Activated T-cell treated with anti-CD3 and anti-CD28 coated beads, Interleukin-2, amount 50 U/mL, for 48 hours (primary cell): Measurements from ENCODE around the gene PNLDC1.

Source experiments
- DNase-seq, 2 experiments: peaks; one replicate each; pipeline ENCODE4 v3.0.0-alpha.2; 2020

PNLDC1 gene, protein sequence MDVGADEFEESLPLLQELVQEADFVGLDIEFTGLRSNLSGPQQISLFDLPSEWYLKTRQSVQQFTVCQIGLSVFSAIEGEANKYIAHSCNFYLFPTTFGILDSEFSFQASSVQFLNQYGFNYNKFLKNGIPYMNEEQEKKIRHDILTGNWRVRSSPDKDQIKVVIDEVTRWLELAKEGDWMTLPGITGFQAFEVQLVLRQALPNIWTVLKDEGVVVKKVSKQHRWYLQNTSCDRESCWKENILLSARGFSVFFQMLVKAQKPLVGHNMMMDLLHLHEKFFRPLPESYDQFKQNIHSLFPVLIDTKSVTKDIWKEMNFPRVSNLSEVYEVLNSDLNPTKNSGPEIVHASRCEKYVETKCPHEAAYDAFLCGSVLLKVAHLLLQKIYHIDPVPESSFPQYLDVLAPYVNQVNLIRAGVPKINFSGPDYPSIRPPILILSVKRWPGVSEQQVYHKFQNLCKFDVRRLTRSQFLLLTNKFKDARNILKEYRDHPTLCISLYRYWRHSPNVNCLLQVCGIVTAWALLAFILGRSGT

DNA sequence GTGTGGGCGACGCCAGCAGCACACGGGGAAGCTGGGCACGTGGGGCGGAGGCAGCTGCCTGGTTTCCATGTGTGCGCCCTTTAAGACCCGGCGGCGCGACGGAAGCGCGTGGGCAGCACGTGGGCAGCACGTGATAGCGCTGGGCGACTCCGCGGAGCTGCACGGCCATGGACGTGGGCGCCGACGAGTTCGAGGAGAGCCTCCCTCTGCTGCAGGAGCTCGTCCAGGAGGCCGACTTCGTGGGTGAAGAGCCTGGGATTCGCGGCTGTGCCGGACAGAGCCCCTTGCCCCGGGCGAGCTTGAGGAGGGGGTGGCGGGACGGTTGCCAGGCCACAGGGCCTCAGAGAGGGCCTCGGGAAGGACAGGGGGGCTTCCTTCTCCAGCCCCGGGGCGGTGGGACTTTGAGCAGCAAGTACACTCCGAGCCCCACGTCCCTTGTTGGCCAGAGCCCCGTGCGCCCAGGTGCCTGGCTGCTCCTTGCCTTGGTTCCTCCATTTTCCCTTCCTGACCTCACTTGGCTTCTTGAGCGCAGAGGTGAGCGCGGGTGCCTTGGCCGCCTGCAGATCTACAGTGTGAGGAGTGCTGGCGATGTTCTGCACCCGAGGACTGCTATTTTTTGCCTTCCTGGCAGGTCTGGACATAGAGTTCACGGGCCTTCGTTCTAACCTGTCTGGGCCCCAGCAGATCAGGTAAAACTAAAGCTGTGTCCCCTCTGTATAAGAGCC, at the start of gene PNLDC1:
TSS of gene PNLDC1 (plus strand) at position 136 of the 725 bp plus-strand sequence. CDS start at position 168, 32 bp downstream.
- DNase-seq: no peak

DNA sequence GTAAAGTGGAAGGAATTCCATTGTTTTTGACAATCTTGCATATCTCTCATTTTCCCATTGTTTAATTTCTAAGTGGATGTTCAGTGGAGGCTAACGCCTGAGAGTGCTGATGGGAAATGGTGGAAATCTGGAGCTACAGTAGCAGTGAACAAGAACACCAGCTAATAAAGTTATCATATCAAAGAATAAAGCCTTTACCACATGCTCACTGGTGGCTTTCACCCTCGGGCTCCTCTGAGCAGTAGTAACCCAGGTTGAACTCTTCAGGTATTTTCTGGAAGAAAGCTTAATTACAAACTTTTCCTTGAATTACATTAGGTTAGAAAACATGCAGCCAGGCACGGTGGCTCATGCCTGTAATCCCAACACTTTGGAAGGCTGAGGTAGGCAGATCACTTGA, 48.6 kb upstream of the PNLDC1 start:
- no peak for DNase-seq

DNA sequence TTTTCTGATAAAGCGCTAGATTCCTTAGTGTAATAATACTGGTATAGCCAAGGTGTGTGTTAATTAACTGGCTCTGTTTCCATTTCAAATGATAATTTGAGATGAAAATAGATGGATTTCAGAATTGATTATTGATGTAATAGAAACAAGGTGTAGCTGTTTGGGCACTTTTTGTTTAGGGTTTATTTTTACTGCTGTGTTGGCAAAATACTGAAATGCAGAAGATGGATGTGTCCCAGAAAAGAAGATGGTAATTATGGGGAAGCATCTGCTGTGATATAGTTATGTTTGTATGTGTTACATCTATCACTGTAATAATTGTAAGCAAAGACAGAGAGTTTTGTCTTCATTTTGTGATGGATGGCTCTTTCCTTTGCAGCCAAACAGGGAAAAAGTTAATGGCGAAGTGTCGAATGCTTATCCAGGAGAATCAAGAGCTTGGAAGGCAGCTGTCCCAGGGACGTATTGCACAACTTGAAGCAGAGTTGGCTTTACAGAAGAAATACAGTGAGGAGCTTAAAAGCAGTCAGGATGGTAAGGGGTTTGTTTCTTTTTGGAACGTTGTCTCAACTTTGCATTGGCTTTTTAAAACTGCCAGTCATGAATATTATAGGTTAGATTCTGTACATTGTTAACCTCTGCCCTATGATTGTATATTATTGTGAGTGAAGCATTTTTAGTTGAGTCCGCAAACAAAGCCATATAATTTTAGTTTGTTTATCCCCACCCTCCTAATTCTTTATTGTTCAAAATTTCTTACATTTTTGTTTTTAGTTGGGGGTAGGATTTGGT, 46.8 kb upstream of the PNLDC1 start:
- no peak for DNase-seq

DNA sequence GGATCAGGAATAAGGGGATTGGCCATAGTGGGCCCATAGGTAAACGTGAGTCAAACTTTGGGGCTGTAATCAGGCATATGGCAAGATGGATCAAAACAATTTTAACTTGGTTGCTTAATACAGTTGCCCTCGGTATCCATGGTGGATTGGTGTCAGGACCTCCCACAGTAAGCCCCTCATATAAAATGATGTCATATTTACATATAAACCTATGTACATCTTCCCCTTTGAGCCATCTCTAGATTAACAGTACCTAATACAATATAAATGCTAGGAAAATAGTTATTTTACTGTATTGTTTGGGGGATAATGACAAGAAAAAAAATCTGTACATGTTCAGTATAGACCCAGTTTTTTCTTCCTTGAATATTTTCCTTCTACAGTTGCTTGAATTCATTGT, 45.7 kb upstream of the PNLDC1 start:
- DNase-seq: no peak

DNA sequence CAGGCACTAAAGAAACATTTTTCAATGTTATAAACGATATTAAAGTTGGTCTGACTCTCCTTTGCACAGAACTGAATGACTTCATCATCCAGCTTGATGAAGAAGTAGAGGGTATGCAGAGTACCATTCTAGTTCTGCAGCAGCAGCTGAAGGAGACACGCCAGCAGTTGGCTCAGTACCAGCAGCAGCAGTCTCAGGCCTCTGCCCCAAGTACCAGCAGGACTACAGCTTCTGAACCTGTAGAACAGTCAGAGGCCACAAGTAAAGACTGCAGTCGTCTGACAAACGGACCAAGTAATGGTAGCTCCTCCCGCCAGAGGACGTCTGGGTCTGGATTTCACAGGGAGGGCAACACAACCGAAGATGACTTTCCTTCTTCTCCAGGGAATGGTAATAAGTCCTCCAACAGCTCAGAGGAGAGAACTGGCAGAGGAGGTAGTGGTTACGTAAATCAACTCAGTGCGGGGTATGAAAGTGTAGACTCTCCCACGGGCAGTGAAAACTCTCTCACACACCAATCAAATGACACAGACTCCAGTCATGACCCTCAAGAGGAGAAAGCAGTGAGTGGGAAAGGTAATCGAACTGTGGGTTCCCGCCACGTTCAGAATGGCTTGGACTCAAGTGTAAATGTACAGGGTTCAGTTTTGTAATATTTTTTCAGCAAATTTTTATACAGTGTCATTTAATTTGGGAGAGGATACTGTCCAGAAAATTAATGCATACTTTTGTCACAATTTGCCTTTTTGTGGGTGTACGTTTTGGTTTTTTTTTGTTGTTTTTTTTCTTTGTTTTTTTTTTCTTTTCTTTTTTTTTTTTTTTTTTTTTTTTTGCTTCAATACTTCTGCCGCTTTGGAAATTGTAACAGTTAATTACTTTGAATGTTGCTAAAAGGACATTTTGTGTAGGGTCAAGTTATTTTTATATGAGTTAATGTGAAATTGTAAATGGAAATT, 44.8 kb upstream of the PNLDC1 start:
- no peak for DNase-seq

DNA sequence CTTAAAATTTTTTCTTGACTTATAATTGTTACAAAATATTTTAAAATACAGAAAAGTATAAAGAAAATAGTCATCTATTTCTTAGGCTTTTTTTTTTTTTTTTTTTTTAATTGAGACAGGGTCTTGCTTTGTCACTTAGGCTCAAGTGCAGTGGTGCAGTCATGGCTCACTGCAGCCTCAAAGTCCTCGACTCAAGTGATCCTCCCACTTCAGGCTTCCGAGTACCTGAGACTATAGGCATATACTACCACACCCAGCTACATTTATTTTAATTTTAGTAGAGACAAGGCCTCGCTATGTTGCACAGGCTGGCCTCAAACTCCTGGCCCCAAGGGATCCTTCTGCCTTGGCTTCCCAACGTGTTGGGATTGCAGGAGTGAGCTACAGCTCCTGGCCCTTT, 43.6 kb upstream of the PNLDC1 start:
- no peak for DNase-seq

DNA sequence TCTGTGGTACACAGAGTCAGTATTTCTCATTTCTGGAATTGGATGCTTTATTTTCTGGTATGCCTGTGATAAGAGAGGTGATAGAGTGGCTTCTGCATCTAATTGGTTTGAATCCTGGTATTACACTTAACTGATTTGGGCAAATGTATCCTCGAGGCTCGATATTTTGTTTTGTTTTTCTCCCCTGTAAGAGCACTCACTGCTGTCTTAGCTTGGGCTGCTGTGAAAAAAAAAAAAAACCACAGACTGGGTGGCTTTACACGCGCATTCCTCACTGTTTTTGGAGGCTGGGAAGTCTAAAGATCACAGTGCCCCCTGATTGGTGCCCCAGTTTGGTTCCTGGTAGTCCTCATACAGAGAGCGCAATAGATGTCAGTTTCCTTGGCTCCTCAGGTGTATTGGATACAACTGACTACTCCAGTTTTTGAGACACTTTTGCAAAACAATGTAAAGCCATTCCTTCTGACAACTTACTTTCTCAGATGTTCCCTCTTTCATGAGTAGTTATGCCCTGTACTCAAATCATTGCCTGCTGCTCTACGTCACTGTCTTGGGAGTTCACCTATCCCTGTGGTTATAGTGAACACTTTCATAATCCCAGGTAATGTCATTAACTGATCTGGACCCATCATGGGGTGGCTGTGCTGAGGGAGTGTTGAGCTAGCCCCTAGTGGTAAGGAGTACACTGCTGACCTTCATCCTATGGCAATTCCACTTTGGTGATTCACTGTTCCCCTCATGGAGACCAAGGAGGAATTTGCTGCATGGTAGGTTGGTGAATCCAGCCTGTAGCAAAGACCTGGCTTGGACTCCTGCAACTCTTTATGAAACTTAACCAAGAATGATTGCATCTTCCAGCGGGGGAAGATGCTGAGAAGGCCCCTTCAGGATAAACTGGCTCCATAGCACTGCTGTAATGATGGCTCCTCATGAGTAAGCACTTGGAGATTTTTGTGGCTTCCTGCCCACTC, 41.8 kb upstream of the PNLDC1 start:
- DNase-seq: no peak

DNA sequence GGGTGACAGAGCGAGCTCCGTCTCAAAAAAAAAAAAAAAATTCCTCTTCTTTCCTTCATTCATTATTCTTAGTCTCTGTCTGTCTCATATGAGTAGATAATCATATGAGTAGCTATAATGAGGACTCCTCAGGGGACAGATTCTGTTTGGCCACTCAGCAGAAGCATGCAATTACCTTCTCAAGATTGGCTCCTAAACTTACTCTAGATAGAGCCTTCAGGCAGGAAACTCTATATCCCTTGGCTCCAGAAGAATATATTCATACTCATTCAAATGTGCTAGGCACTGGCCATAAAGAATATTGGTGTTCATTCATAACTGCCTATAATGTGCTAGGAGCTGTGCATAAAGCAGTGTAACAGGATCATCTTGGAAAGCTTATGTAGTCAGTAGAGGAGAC, 40.4 kb upstream of the PNLDC1 start:
- DNase-seq: no peak

DNA sequence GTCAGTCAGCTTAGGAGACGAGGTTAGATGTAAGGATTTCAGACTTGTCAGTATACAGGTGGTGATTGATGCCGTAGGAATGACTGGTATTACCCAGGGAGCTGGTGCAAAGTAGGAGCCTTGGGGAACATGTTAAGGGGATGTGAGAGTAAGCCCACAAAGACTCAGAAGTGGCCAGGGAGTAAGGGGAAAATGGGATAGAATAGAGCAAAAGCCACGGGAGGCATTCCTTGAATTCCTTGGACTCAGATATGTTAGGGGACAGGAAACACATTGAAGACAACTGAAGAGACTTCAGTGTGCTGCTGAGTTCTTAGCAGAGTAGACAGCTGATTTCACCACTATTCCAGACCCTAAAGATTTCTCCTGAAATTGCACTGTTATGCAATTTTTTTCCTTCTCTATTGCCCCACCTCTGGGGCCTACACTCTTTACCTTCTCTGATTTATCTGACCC, 39.4 kb upstream of the PNLDC1 start:
- no peak for DNase-seq

DNA sequence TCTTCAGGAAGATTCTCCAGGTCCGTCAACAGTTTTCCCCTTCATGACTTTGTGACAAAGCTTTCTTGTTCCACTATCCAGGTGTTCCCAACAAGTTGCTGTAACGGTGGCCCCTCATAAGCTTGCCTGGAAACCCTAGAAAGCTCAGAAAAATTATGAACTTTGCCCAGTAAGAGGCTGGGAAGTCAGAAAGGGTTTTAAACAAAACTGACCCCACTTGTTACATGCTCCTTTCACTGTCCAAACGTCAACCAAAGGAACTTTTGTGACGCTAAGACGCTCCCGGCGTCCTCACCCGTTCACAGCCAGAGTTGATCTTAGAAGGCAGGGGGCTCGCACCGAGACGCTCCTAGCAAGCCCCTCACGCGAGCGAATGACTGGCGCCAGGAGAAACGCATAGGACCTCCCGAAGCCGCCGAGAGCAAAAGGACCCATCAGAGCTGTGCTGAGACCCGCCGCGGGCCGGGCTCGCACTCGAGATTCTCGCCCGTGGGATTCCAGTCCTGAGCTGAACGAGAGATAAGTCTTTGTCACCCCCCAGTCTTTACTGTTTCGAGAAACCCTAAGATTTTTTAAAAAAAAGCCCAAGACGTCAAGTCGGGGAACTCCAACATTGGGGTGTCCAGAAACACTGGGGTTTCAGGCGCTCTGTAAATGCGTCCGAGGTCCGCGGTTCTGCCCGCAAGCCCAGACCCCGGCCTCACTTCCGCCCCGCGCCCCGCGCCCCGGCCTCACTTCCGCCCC, 38.8 kb upstream of the PNLDC1 start:
- DNase-seq: no peak

DNA sequence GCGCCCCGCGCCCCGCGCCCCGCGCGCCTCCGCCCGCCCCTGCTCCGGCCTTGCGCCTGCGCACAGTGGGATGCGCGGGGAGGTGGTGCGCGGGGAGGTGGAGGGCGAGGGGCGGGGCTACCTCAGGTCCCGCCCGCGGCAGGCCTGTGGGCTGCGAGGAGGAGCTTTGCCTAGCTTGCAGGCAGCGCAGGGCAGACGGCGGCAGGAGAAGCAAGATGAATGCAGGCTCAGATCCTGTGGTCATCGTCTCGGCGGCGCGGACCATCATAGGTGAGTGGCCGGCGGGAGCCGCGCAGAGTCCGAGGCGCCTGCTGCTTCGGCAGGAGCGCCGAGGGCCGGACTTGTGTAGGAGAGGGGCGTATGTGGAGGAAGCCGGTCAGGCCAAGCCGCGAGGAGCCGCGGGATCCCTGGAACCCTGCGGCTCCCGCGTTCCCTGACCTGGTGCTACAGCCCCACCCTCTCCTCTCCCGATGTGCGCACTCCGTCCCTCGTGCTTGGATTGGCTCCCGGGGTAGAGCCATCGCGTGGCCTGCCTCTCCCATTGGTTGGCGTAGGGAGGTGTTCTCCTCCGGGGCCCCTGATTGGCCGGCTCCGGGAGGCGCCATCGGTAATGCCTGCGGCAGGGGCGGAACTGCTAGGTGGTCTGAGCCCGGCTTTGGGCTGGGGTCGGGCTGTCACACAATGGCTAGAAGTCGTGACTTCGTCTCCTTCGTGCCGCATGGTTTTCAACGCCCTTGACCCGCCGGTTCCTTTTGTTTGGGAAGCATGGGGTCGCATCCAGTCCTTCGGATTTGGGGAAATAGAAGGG, 38.0 kb upstream of the PNLDC1 start, which contains the start of gene ACAT2:
TSS of gene ACAT2 (plus strand) at position 173 of the 808 bp plus-strand sequence. CDS start at position 216, 43 bp downstream.
- peak; percentile 91 to 93 for DNase-seq

DNA sequence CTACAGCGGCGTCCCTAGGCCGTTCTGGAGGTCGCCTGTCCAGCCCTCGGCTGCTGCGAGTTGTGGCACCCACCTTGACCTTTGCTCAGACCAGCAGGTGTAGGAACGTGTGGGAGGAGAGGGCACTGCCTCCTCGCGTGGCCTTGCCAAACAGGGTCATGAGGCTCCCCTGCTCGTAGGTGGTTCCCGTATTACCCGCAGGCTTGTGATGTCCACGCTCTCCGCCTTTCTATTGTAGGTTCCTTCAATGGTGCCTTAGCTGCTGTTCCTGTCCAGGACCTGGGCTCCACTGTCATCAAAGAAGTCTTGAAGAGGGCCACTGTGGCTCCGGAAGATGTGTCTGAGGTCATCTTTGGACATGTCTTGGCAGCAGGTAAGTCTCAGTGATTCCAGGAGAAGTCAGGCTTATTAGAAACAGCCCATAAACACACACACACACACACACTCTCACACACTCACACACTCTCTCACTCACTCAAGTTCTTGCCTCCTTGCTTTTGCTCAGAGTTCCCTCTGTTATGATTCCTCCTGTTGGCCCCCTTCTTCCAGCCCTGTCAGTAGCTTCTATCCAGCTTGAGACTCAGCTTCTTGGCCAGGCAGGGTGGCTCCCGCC, 37.3 kb upstream of the PNLDC1 start:
- DNase-seq: no peak

DNA sequence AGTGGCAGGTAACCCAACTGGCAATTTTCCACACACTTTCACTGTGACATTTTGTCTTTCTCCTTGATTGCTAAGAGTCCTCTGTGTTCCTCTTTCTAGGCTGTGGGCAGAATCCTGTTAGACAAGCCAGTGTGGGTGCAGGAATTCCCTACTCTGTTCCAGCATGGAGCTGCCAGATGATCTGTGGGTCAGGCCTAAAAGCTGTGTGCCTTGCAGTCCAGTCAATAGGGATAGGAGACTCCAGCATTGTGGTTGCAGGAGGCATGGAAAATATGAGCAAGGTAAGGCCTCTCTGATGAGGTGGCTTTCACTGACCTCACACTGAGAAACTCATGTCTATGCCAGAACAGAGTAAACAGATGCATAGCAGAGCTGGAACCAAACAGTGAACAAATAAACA, 33.2 kb upstream of the PNLDC1 start:
- no peak for DNase-seq

DNA sequence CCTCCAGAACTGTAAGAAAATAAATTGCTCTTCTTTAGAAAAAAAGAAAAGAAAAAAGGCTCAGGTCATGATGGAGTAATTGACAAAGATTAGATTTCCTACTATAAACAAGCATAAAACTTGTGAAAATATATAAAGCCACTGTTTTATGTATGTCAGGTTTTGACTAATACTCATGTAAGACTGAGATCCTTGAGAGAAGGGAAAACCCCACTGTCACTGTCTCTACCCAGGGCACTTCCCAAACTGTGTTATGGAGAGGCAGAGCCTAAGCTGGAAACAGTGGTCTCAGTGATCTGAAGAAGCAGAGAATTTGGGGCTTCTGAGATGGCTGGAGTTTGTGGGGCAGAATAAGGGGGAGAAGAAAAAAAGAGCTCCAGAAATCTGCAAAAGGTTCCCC, 30.6 kb upstream of the PNLDC1 start:
- DNase-seq: no peak

DNA sequence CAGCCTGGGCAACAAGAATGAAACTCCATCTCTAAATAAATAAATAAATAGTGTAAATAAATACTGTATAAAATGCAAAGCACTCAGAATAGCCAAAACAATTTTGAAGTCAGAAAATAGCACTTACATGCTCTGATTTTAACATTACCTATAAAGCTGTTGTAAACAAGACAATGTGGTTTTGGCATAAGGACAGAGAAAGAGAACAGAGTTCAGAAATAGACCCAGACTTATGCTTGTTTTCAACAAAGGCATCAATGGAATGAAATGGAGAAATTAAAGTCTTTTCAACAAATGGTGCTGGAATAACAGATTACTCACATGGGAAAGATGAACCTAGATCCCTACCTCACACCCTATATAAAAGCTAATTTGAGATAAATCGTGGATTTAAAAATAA, 27.9 kb upstream of the PNLDC1 start:
- no peak for DNase-seq

DNA sequence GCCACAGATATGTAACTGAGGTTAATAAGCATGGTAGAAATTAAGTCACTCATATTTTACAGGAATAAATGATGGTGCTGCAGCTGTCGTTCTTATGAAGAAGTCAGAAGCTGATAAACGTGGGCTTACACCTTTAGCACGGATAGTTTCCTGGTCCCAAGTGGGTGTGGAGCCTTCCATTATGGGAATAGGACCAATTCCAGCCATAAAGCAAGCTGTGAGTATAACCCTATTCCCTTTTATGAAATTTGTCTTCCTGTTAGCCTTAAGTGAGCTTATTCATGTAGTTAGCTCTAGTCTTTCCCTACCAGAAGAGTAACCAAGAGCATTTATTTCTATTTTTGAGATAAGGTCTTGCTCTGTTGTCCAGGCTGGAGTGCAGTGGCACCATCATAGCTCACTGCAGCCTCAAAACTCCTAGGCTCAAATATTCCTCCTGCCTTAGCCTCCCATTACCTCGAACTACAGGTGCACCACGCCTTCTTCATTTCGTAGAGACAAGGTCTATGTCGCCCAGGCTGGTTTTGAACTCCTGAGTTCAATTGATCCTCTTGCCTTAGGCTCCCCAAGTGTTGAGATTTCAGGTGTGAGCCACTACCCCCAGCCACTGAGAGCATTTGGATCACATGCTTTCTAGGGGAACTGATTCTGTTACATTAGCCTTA, 22.7 kb upstream of the PNLDC1 start:
- no peak for DNase-seq

DNA sequence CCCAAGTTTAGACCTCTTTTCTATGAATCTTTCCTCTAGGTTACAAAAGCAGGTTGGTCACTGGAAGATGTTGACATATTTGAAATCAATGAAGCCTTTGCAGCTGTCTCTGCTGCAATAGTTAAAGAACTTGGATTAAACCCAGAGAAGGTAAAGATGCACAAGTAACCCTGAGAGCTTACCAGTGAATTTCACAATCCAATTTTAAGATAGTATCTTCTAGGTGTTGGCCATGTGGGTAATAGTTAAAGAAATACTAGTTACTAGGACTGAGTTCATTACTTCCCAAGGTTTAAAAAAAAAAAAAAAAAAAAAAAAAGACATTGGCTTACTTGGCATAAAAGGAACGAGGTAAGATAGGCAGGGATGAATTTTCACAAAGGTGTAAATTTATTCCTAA, 21.9 kb upstream of the PNLDC1 start:
- no peak for DNase-seq

DNA sequence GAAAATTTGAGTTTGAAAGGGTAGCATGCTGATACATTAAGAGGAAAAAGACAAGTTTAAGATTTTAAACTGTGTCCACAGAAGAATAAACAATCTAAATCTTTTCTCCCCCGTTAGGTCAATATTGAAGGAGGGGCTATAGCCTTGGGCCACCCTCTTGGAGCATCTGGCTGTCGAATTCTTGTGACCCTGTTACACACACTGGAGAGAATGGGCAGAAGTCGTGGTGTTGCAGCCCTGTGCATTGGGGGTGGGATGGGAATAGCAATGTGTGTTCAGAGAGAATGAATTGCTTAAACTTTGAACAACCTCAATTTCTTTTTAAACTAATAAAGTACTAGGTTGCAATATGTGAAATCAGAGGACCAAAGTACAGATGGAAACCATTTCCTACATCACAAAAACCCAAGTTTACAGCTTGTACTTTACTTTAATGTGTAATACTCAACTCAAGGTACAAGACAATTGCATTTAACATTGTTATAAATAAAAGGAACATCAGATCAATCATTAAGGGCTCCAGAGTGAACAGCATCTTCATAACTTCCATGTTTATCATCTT, 21.5 kb upstream of the PNLDC1 start:
- no peak for DNase-seq
